ENCODE results near the gene VCP. TPM values are rescaled to one million over a fixed set of nuclear protein-coding genes. Genes with fewer than 3 reads are reported as not detected.
A peak's percentile ranks its signal among the peaks of the same experiment; 100 is the strongest.

VCP gene
- total RNA-seq, 1 donor from 2014 or later: 268 TPM

DNA sequence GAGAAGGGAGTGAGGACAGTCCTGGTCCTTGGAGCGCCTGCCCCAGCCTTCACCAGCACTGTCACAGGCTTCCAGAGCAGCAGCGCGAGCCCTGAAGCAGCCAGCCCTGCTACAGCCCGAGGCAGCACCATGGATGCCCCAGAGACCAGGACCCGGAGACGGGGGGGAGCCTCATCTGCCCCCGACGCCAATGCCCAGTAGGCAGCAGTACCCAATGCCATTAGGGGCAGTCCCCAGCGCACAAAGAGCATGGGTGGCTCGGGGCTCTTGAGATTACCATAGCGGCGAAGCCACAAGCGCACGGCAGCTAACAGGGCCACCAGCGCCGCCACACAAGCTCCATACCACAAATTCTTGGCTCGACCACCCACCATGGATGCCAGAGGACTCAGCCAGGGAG lies 19.1 kb upstream of the VCP start:
- Mint-ChIP-seq H3K4me1 (ENCODE audit: unreplicated experiment) (peaks cover 10% of the 10 kb centered on the region), H3K27ac (ENCODE audit: unreplicated experiment) (no peak overlapping the region), H3K9me3 (ENCODE audit: unreplicated experiment) (no peaks in the 10 kb centered on the region), H3K27me3 (ENCODE audit: unreplicated experiment) (no peaks in the 10 kb centered on the region), H3K36me3 (ENCODE audit: unreplicated experiment) (peaks cover 17% of the 10 kb centered on the region), H3K4me3 (ENCODE audit: unreplicated experiment) (no peak overlapping the region)
- TF ChIP-seq, protein P1, sequence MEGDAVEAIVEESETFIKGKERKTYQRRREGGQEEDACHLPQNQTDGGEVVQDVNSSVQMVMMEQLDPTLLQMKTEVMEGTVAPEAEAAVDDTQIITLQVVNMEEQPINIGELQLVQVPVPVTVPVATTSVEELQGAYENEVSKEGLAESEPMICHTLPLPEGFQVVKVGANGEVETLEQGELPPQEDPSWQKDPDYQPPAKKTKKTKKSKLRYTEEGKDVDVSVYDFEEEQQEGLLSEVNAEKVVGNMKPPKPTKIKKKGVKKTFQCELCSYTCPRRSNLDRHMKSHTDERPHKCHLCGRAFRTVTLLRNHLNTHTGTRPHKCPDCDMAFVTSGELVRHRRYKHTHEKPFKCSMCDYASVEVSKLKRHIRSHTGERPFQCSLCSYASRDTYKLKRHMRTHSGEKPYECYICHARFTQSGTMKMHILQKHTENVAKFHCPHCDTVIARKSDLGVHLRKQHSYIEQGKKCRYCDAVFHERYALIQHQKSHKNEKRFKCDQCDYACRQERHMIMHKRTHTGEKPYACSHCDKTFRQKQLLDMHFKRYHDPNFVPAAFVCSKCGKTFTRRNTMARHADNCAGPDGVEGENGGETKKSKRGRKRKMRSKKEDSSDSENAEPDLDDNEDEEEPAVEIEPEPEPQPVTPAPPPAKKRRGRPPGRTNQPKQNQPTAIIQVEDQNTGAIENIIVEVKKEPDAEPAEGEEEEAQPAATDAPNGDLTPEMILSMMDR (IDR thresholded peaks at IDR 0.05): no peak
- no peak for DNase-seq (ENCODE audit: extremely low spot score, unreplicated experiment)

DNA sequence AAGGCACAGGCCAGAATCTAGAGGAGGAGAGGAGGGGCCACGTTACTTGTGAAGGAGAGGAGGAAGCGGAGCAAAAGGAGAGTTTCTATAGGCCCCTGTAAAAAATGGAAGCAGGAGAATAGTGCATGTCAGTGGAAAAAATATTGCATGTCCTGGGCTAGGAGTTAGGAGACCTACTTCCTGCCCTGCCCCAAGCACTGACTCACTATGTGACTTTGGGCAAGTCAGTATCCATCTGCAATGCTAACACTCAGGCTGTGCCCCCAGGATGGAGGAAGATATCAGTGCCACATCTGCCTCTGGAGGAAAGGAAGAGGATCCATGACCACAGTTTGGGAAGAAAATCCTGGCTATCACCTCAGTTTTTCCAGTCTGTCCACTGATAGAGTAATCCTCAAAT lies 17.0 kb upstream of the VCP start:
- no peak overlapping the region for H3K27ac Mint-ChIP-seq (ENCODE audit: unreplicated experiment)
- H3K4me1 Mint-ChIP-seq (ENCODE audit: unreplicated experiment): no peaks in the 10 kb centered on the region
- TF ChIP-seq, protein P1 (IDR thresholded peaks at IDR 0.05): no peak
- no peak for DNase-seq (ENCODE audit: extremely low spot score, unreplicated experiment)
- no peaks in the 10 kb centered on the region for H3K27me3 Mint-ChIP-seq (ENCODE audit: unreplicated experiment)
- no peak overlapping the region for H3K4me3 Mint-ChIP-seq (ENCODE audit: unreplicated experiment)
- H3K9me3 Mint-ChIP-seq (ENCODE audit: unreplicated experiment): no peaks in the 10 kb centered on the region
- peaks cover 19% of the 10 kb centered on the region for H3K36me3 Mint-ChIP-seq (ENCODE audit: unreplicated experiment)

DNA sequence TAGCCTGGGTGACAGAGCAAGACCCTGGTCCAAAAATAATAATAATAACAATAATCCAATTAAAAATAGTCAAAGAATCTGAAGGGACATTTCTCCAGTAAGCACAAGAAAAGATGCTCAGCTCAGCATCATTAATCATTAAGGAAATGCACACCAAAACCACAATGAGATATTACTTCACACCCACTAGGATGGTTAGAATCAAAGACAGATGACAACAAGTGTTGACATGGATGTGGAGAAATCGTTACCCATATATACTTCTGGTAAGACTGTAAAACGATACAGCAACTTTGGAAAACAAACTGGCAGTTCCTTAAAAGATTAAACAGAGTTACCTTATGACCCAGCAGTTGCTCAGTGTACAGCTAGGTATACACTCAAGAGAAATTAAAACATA lies 12.7 kb upstream of the VCP start:
- H3K4me3 Mint-ChIP-seq (ENCODE audit: unreplicated experiment): no peak overlapping the region
- peaks cover 4% of the 10 kb centered on the region for H3K4me1 Mint-ChIP-seq (ENCODE audit: unreplicated experiment)
- H3K27me3 Mint-ChIP-seq (ENCODE audit: unreplicated experiment): no peaks in the 10 kb centered on the region
- TF ChIP-seq, protein P1 (IDR thresholded peaks at IDR 0.05): no peak
- H3K27ac Mint-ChIP-seq (ENCODE audit: unreplicated experiment): no peak overlapping the region
- no peaks in the 10 kb centered on the region for H3K9me3 Mint-ChIP-seq (ENCODE audit: unreplicated experiment)
- H3K36me3 Mint-ChIP-seq (ENCODE audit: unreplicated experiment): peaks cover 11% of the 10 kb centered on the region
- DNase-seq (ENCODE audit: extremely low spot score, unreplicated experiment): no peak

DNA sequence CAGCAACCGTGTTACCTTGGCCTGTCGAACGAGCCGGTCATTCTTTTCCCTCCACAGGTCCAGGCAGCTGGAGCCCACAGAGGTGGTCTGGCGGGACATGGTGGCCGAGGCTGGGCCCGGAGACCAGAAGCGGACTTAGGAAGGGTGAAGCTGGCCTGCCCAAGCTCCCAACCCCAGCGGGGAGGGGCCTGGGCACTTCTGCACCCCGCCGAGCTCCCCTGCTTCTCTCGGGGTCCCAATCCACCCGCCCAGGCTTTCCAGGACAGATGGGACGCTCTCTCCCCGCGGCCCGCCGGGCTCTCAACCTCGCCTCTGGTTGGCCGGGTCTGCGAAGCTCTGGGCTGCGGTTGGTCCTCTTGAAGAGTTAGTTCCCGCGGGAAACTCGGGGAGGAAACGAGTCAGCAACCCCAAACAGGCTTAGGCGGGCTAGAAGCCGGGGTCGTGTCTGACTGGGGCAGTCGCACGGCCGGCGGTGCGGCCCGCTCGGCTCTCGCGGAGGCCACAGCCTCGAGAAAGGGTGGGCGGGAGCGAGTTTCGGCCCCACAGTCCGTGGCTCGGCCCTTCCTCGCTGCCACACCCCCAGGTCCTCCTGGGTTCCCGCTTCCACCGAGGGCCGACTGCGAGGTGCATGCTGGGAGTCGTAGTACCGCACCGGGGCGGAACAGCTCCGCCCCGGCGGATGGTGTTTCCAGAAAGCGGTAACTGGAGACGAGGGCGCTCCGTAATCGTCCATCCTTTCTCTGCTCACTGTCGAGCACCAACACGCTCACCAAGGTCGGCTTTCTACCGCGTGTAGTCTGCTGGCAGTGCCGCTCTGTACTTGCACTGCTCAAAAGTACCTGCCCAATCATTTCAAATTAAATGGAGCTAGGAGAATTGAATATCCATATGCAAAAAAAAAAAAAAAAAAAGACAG lies 7.3 kb upstream of the VCP start, which contains the start of gene FANCG:
Gene FANCG (minus strand): TSS at position 517 of the 916 bp plus-strand sequence. CDS start 418 bp downstream, at position 99.
- Mint-ChIP-seq H3K9me3 (ENCODE audit: unreplicated experiment) (no peaks in the 10 kb centered on the region), H3K36me3 (ENCODE audit: unreplicated experiment) (peaks cover 2% of the 10 kb centered on the region), H3K4me3 (ENCODE audit: unreplicated experiment) (peak within 1 kb of the TSS; percentile 87), H3K4me1 (ENCODE audit: unreplicated experiment) (peaks cover 24% of the 10 kb centered on the region), H3K27ac (ENCODE audit: unreplicated experiment) (peak within 1 kb of the TSS; percentile 95), H3K27me3 (ENCODE audit: unreplicated experiment) (no peaks in the 10 kb centered on the region)
- TF ChIP-seq, protein P1 (IDR thresholded peaks at IDR 0.05): peak; percentile 8
- peak; percentile 95 for DNase-seq (ENCODE audit: extremely low spot score, unreplicated experiment)

DNA sequence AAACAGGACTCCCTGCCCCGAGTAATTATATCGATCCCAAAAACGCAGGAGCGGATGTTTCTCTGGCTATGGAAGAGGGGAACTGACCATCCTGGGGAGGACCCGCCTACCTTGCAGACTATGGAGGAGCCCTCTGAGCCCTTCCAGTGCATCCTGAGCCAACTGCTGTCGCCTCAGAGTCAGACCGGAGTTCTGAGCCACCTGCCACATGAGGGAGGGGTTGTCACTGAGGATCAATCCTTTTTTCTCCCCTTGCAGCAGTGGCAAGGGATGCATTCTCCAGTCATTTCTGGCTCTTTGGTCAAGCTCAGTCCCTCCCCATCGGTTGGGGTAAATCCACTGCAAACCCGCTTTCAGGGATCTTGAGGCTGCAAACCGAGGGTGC lies 6.6 kb upstream of the VCP start:
- peak overlapping the region; percentile 87 for H3K4me3 Mint-ChIP-seq (ENCODE audit: unreplicated experiment)
- no peaks in the 10 kb centered on the region for H3K9me3 Mint-ChIP-seq (ENCODE audit: unreplicated experiment)
- H3K36me3 Mint-ChIP-seq (ENCODE audit: unreplicated experiment): peaks cover 2% of the 10 kb centered on the region
- no peaks in the 10 kb centered on the region for H3K27me3 Mint-ChIP-seq (ENCODE audit: unreplicated experiment)
- H3K27ac Mint-ChIP-seq (ENCODE audit: unreplicated experiment): peak overlapping the region; percentile 95
- peaks cover 24% of the 10 kb centered on the region for H3K4me1 Mint-ChIP-seq (ENCODE audit: unreplicated experiment)
- TF ChIP-seq, protein P1 (IDR thresholded peaks at IDR 0.05): no peak
- no peak for DNase-seq (ENCODE audit: extremely low spot score, unreplicated experiment)

All from osteocyte (in vitro differentiated cells).